ENCODE data around the gene KCTD11. TPM values are rescaled to one million over a fixed set of nuclear protein-coding genes. Genes with fewer than 3 reads are reported as not detected.

Gene KCTD11
- polyA plus RNA-seq, 1 experiment: 12.1 TPM

- ChIA-PET CTCF (interaction anchor here (0.5 to 2.4 kb wide), 11 partner anchors 9 to 706 kb away, joined by 3 to 9 read pairs (median 3); partner anchors contain the start of genes PLSCR3 and SENP3), POLR2A (interaction anchor here (0.6 to 1.9 kb wide), 24 partner anchors 9 to 507 kb away, joined by 3 to 20 read pairs (median 4); partner anchors contain the start of genes DVL2, NEURL4, PLSCR3 and POLR2A)
- Histone ChIP-seq H3K9me3 (ENCODE audit: control insufficient read depth, insufficient read depth, low read length) (no peaks in the 10 kb centered on the region), H3K27ac (ENCODE audit: low read depth, low read length) (peak overlapping the region; percentile 61), H3K4me3 (ENCODE audit: low read depth, low read length) (peak overlapping the region; percentile 87), H3K27me3 (ENCODE audit: control insufficient read depth, insufficient read depth, low read length) (no peaks in the 10 kb centered on the region)
- no peak for TF ChIP-seq CTCF (IDR thresholded peaks at IDR 0.05; ENCODE audit: low read depth, low read length)
- peak; percentile 39 for DNase-seq (ENCODE audit: low read depth, low spot score)
Measured at GRCh38 chr17:7403727-7403976, 51.7 kb downstream of the KCTD11 start.

GRCh38 chr17:7403977-7404736 lies 52.2 kb downstream of the KCTD11 start, which contains the start of gene TMEM256:
TSS of gene TMEM256 (minus strand) at chr17:7404097. CDS start at chr17:7404084, 13 bp downstream.
- ChIA-PET CTCF (interaction anchor here (0.5 to 2.4 kb wide), 13 partner anchors 9 to 706 kb away, joined by 3 to 9 read pairs (median 3); partner anchors contain the start of genes KCTD11, PLSCR3 and SENP3), POLR2A (interaction anchor here (0.6 to 1.9 kb wide), 26 partner anchors 9 to 806 kb away, joined by 3 to 20 read pairs (median 4); partner anchors contain the start of genes AURKB, CD68, DVL2 and NEURL4)
- Histone ChIP-seq H3K27ac (ENCODE audit: low read depth, low read length) (peak within 1 kb of the TSS; percentile 61), H3K27me3 (ENCODE audit: control insufficient read depth, insufficient read depth, low read length) (no peaks in the 10 kb centered on the region), H3K4me3 (ENCODE audit: low read depth, low read length) (peak within 1 kb of the TSS; percentile 87), H3K9me3 (ENCODE audit: control insufficient read depth, insufficient read depth, low read length) (no peaks in the 10 kb centered on the region)
- peak; percentile 99 for DNase-seq (ENCODE audit: low read depth, low spot score)
- TF ChIP-seq CTCF (IDR thresholded peaks at IDR 0.05; ENCODE audit: low read depth, low read length): 0 out of 2 replicates have a peak, but pooled peaks have one; percentile 1

Small RNA genes within 50 kb of the gene (small RNA-seq; reads per million reads assigned to genes)
- gene AC026954.2 (ENCODE audit: insufficient read length, low read depth): not detected

Other genes with a start within 250 kb of the KCTD11 start
- not detected in 2 replicates for gene ASGR2, start 237.3 kb upstream of the KCTD11 start, polyA plus RNA-seq (2011; rRNA removed)
- 1.1 and 1.5 TPM in 2 replicates for gene ASGR1, start 172.8 kb upstream of the KCTD11 start, polyA plus RNA-seq (2011; rRNA removed)
- 10.2 and 11.6 TPM in 2 replicates for gene DLG4, start 132.3 kb upstream of the KCTD11 start, polyA plus RNA-seq (2011; rRNA removed)
- 217 and 262 TPM in 2 replicates for gene ACADVL, start 132.2 kb upstream of the KCTD11 start, polyA plus RNA-seq (2011; rRNA removed)
- gene DVL2, start 117.6 kb upstream of the KCTD11 start, polyA plus RNA-seq (2011; rRNA removed): 5.1 and 8.2 TPM in 2 replicates
- 56.3 and 58.7 TPM in 2 replicates for gene PHF23, start 112.7 kb upstream of the KCTD11 start, polyA plus RNA-seq (2011; rRNA removed)
- gene GABARAP, start 109.7 kb upstream of the KCTD11 start, polyA plus RNA-seq (2011; rRNA removed): 929 and 984 TPM in 2 replicates
- gene CTDNEP1, start 100.4 kb upstream of the KCTD11 start, polyA plus RNA-seq (2011; rRNA removed): 115 and 151 TPM in 2 replicates
- gene ELP5, start 99.9 kb upstream of the KCTD11 start, polyA plus RNA-seq (2011; rRNA removed): 25.9 and 28.0 TPM in 2 replicates
- gene CLDN7, start 89.7 kb upstream of the KCTD11 start, polyA plus RNA-seq (2011; rRNA removed): 0.84 and 1.0 TPM in 2 replicates
- 0.15 and 0.21 TPM in 2 replicates for gene SLC2A4, start 70.4 kb upstream of the KCTD11 start, polyA plus RNA-seq (2011; rRNA removed)
- 0.02 TPM in 1 of 2 replicates, not detected in the other for gene YBX2, start 57.5 kb upstream of the KCTD11 start, polyA plus RNA-seq (2011; rRNA removed)
- 466 and 469 TPM in 2 replicates for gene EIF5A, start 44.5 kb upstream of the KCTD11 start, polyA plus RNA-seq (2011; rRNA removed)
- 21.5 and 22.2 TPM in 2 replicates for gene GPS2, start 36.8 kb upstream of the KCTD11 start, polyA plus RNA-seq (2011; rRNA removed)
- 7.3 and 9.6 TPM in 2 replicates for gene NEURL4, start 22.8 kb upstream of the KCTD11 start, polyA plus RNA-seq (2011; rRNA removed)
- 0.35 and 0.74 TPM in 2 replicates for gene ACAP1, start 15.6 kb upstream of the KCTD11 start, polyA plus RNA-seq (2011; rRNA removed)
- gene TMEM95, start 3.0 kb downstream of the KCTD11 start, polyA plus RNA-seq (2011; rRNA removed): not detected in 2 replicates
- 0.22 and 0.25 TPM in 2 replicates for gene TNK1, start 28.9 kb downstream of the KCTD11 start, polyA plus RNA-seq (2011; rRNA removed)
- gene PLSCR3, start 42.4 kb downstream of the KCTD11 start, polyA plus RNA-seq (2011; rRNA removed): 35.2 and 53.0 TPM in 2 replicates
- gene TMEM256, start 51.9 kb downstream of the KCTD11 start, polyA plus RNA-seq (2011; rRNA removed): 83.8 and 104 TPM in 2 replicates
- gene NLGN2, start 55.7 kb downstream of the KCTD11 start, polyA plus RNA-seq (2011; rRNA removed): 8.9 and 12.4 TPM in 2 replicates
- gene SPEM1, start 68.2 kb downstream of the KCTD11 start, polyA plus RNA-seq (2011; rRNA removed): not detected in 2 replicates
- gene SPEM2, start 73.5 kb downstream of the KCTD11 start, polyA plus RNA-seq (2011; rRNA removed): not detected in 2 replicates
- gene SPEM3, start 76.7 kb downstream of the KCTD11 start, polyA plus RNA-seq (2011; rRNA removed): not detected in 2 replicates
- gene TMEM102, start 83.3 kb downstream of the KCTD11 start, polyA plus RNA-seq (2011; rRNA removed): 1.0 and 1.1 TPM in 2 replicates
- 0.58 and 0.63 TPM in 2 replicates for gene FGF11, start 87.3 kb downstream of the KCTD11 start, polyA plus RNA-seq (2011; rRNA removed)
- 5.3 and 6.3 TPM in 2 replicates for gene CHRNB1, start 92.9 kb downstream of the KCTD11 start, polyA plus RNA-seq (2011; rRNA removed)
- 18.8 and 22.3 TPM in 2 replicates for gene ZBTB4, start 127.5 kb downstream of the KCTD11 start, polyA plus RNA-seq (2011; rRNA removed)
- gene SLC35G6, start 129.3 kb downstream of the KCTD11 start, polyA plus RNA-seq (2011; rRNA removed): not detected in 2 replicates
- gene POLR2A, start 132.2 kb downstream of the KCTD11 start, polyA plus RNA-seq (2011; rRNA removed): 18.4 and 35.0 TPM in 2 replicates
- 26.0 and 27.1 TPM in 2 replicates for gene TNFSF12, start 196.9 kb downstream of the KCTD11 start, polyA plus RNA-seq (2011; rRNA removed)
- gene TNFSF13, start 206.6 kb downstream of the KCTD11 start, polyA plus RNA-seq (2011; rRNA removed): 0.83 and 1.0 TPM in 2 replicates
- 67.6 and 73.4 TPM in 2 replicates for gene SENP3, start 209.8 kb downstream of the KCTD11 start, polyA plus RNA-seq (2011; rRNA removed)
- gene CD68, start 227.5 kb downstream of the KCTD11 start, polyA plus RNA-seq (2011; rRNA removed): 34.1 and 39.6 TPM in 2 replicates
- gene MPDU1, start 231.7 kb downstream of the KCTD11 start, polyA plus RNA-seq (2011; rRNA removed): 128 and 131 TPM in 2 replicates
- 0.24 and 0.29 TPM in 2 replicates for gene SOX15, start 237.9 kb downstream of the KCTD11 start, polyA plus RNA-seq (2011; rRNA removed)

All from AG04450 (cell line).